GM12892 (cell line): Measurements from ENCODE around the gene FARP1.

Experiments
- POLR2A ChIP-seq: IDR thresholded peaks from 2 replicates; pipeline ENCODE4 v1.6.1; 2011; ENCODE audit warnings: low read depth, low read length, control low read depth
- POLR2AphosphoS5 ChIP-seq: IDR thresholded peaks from 2 replicates; pipeline ENCODE4 v1.6.1; 2011; ENCODE audit warnings: low read depth, low read length, control low read depth
- TAF1 ChIP-seq: IDR thresholded peaks from 2 replicates; pipeline ENCODE4 v1.6.1; 2011; ENCODE audit warnings: low read depth, mild to moderate bottlenecking, control low read depth, low read length, borderline replicate concordance

GRCh38 chr13:98276486-98276885 is 133.6 kb downstream of the FARP1 start:
- TF ChIP-seq POLR2AphosphoS5 = no peak
- no peak for TF ChIP-seq POLR2A
- no peak for TF ChIP-seq TAF1
